Stimulated activated CD8-positive, alpha-beta memory T cell treated with anti-CD3 and anti-CD28 coated beads, Interleukin-15, amount 100 ng/mL, for 24 hours (primary cell): ENCODE data around the gene APBA1.
A peak's percentile ranks its signal among the peaks of the same experiment; 100 is the strongest.

Experiments
- DNase-seq: peaks from one replicate; pipeline ENCODE4 v3.0.0-alpha.2; 2020; ENCODE audit warnings: low read depth

The APBA1 gene

GRCh38 chr9:69671879-69672595 is at the start of gene APBA1:
TSS of gene APBA1 (minus strand) at chr9:69672371.
- peak; percentile 17 for DNase-seq

- no peak for DNase-seq
Measured at GRCh38 chr9:69719983-69720382, 47.8 kb upstream of the APBA1 start.

GRCh38 chr9:69719367-69719766 is 47.2 kb upstream of the APBA1 start:
- no peak for DNase-seq

GRCh38 chr9:69718218-69718617 is 46.0 kb upstream of the APBA1 start:
- DNase-seq = no peak

GRCh38 chr9:69715825-69716224 is 43.7 kb upstream of the APBA1 start:
- DNase-seq = no peak

- DNase-seq = no peak
Measured at GRCh38 chr9:69715096-69715495, 42.9 kb upstream of the APBA1 start.

- no peak for DNase-seq
Measured at GRCh38 chr9:69697475-69697874, 25.3 kb upstream of the APBA1 start.

- DNase-seq = no peak
Measured at GRCh38 chr9:69696802-69697201, 24.6 kb upstream of the APBA1 start.

GRCh38 chr9:69689991-69690538 is 17.9 kb upstream of the APBA1 start:
- DNase-seq = no peak

- no peak for DNase-seq
Measured at GRCh38 chr9:69683927-69684326, 11.8 kb upstream of the APBA1 start.

GRCh38 chr9:69678843-69679538 is 6.8 kb upstream of the APBA1 start:
- no peak for DNase-seq

GRCh38 chr9:69677931-69678330 is 5.8 kb upstream of the APBA1 start:
- DNase-seq = no peak

- no peak for DNase-seq
Measured at GRCh38 chr9:69675563-69675962, 3.4 kb upstream of the APBA1 start.

- no peak for DNase-seq
Measured at GRCh38 chr9:69674716-69675438, 2.7 kb upstream of the APBA1 start.

- DNase-seq = no peak
Measured at GRCh38 chr9:69674112-69674685, 2.0 kb upstream of the APBA1 start.

- no peak for DNase-seq
Measured at GRCh38 chr9:69673311-69673640, 1.1 kb upstream of the APBA1 start.

GRCh38 chr9:69672596-69673310 is 582 bp upstream of the APBA1 start:
- peak; percentile 40 for DNase-seq

- DNase-seq = no peak
Measured at GRCh38 chr9:69671311-69671878, 776 bp downstream of the APBA1 start.

- no peak for DNase-seq
Measured at GRCh38 chr9:69667306-69667705, 4.9 kb downstream of the APBA1 start.

- no peak for DNase-seq
Measured at GRCh38 chr9:69660304-69660703, 11.9 kb downstream of the APBA1 start.

- DNase-seq = no peak
Measured at GRCh38 chr9:69658987-69659675, 13.0 kb downstream of the APBA1 start.
